HepG2 (cell line): ENCODE data around the gene UNC79.

Experiments
- ARNT ChIP-seq: fragments of 450-650 bp; IDR thresholded peaks from 2 replicates; pipeline ENCODE4 v1.6.1; 2017
- CTCF ChIP-seq: sonication (generic); formaldehyde crosslinking; IDR thresholded peaks from 2 replicates; pipeline ENCODE4 v1.5.0; 2020; ENCODE audit warnings: mild to moderate bottlenecking, missing genetic modification reagents, moderate library complexity
- HDAC1 ChIP-seq: sonication (generic); formaldehyde crosslinking; IDR thresholded peaks from 2 replicates; pipeline ENCODE4 v1.5.1; 2020; ENCODE audit warnings: mild to moderate bottlenecking, missing genetic modification reagents
- MYPOP ChIP-seq: sonication (generic); formaldehyde crosslinking; IDR thresholded peaks from 2 replicates; pipeline ENCODE4 v1.8.1; 2023; ENCODE audit warnings: mild to moderate bottlenecking, moderate library complexity, missing genetic modification reagents
- NFIB ChIP-seq: sonication (generic); formaldehyde crosslinking; IDR thresholded peaks from 2 replicates; pipeline ENCODE4 v1.9.0; 2021; ENCODE audit warnings: missing genetic modification reagents, mild to moderate bottlenecking, borderline replicate concordance
- NR0B2 ChIP-seq: sonication (generic); formaldehyde crosslinking; IDR thresholded peaks from 2 replicates; pipeline ENCODE4 v1.4.0; 2020; ENCODE audit warnings: mild to moderate bottlenecking, missing genetic modification reagents
- ZNF460 ChIP-seq: sonication (generic); formaldehyde crosslinking; IDR thresholded peaks from 2 replicates; pipeline ENCODE4 v1.5.1; 2020; ENCODE audit warnings: missing genetic modification reagents, mild to moderate bottlenecking, borderline replicate concordance

- TF ChIP-seq CTCF (CRISPR knock-in tag) = no peak
- no peak for TF ChIP-seq MYPOP (CRISPR knock-in tag)
- TF ChIP-seq HDAC1 (CRISPR knock-in tag) = no peak
- TF ChIP-seq ARNT = no peak
- TF ChIP-seq NFIB (CRISPR knock-in tag) = no peak
- TF ChIP-seq NR0B2 (CRISPR knock-in tag) = no peak
- TF ChIP-seq ZNF460 = no peak
Measured at GRCh38 chr14:93742761-93743160, 312.0 kb downstream of the UNC79 start.
